GM12873 (cell line): ENCODE measurements around the gene PPP4C.

Experiments used
- CTCF ChIP-seq: IDR thresholded peaks from 2 replicates; pipeline ENCODE4 v1.5.1; 2012; ENCODE audit warnings: low read depth, mild to moderate bottlenecking, moderate library complexity, low read length, control low read depth; ENCODE audit not compliant: insufficient read depth; ENCODE audit errors: missing control alignments

The PPP4C gene

DNA sequence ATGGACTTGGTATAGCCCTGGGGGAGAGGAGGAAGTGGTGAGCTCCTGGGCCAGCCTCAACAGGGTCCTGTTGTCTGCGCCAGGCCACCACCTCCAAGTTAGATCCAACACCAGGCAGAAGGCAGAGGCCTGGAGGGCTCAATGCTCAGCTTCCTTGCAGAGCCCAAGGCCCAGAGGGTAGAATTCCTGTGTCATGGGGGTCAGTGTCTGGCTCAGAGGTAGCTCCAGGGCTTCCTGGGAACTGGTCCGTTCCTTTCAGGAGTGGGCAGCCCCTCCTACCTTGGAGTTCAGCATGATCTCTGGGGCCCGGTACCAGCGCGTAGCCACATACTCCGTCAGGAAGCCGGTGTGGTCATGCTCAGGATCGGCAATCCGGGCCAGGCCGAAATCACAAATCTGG, 42.0 kb downstream of the PPP4C start:
- TF ChIP-seq CTCF = no peak

GRCh38 chr16:30119428-30119827, 43.6 kb downstream of the PPP4C start:
- TF ChIP-seq CTCF = no peak

DNA sequence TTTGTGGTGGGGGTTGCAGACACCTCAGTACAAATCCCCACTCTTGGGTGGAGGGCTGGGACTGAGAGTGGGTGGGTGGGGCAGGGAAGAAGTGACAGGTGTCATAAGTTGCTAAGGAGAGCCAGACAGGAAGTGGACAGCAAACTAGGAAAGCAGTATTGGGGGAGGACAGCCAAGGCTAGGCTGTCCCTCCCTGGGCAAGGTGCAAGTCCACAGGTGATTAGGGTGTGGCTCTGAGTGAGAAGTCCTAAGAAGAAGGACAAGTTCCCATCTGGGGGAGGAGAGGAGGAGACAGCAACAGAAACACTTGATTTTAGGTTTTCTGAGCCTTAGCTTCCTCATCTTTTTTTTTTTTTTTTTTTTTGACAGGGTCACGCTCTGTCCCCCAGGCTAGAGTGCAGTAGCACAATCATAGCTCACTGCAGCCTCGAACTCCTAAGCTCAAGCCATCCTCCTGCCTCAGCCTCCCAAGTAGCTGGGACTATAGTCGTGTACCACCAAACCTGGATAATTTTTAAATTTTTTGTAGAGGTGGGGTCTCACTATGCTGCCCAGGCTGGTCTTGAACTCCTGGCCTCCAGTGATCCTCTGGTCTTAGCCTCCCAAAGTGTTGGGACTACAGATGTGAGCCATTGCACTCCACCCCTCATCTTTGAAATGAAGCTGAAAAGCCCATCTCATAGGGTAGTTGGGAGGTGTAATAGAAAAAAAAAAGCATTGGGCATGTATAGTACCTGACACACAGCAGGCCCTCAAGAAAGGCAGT, 44.7 kb downstream of the PPP4C start:
- no peak for TF ChIP-seq CTCF

GRCh38 chr16:30121741-30122571, 46.2 kb downstream of the PPP4C start:
- TF ChIP-seq CTCF = no peak

DNA sequence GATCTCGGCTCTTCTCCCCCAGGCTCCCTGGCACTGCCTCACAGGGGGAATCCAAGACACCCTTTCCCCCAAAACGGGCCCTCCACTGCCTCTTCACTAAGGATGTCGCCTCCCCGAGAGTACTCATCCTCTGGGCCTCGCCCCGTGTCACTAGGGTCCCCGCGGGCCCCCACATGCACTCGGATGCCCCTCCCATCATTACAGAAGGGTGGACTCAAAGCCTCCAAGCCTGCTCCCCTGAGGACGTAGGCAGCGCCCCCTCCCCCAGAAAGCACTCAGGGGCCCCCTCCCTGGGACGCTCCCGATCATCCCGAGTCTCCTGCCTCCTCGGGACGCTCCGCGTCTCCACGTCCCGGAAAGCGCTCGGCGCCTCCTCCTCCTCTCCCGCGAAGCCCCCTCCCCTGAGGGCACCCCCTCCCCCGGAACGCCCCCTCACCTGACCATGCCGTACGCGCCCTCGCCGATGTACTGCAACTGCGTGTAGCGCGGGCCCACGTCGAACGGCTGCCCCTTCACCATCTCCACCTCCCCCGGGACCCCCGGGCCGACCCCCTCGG, 46.9 kb downstream of the PPP4C start:
- no peak for TF ChIP-seq CTCF

DNA sequence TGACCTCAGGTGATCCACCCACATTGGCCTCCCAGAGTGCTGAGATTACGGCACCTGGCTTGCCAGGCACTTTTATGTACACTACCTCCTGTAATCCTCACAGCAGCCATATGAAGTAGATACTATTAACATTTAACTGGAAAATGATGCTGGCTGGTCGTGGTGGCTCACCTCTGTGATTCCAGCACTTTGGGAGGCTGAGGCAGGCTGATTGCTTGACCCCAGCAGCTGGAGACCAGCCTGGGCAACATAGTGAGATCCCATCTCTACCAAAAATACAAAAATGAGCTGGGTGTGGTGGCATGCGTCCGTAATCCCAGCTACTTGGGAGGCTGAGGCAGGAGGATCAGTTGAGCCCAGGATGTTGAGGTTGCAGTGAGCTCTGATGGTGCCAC, 49.2 kb downstream of the PPP4C start:
- no peak for TF ChIP-seq CTCF

DNA sequence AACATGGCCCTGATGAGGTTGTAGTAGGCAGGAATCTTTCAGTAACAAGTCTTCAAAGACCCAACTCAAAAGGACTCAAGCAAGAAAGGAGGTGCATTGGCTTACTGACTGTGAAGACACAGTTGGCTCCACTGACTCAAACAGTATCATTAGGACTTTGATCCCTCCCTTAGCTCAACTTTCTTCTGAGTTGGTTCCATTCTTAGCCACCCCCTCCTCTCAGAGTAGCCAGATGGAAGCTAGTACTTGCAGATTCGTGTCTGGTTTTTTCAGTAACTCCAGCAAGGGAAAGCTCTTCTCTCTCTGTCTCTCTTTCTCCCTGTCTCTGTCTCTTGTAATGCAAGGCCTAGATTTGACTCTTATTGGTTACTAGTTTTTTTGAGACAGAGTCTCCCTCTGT, 52.2 kb downstream of the PPP4C start:
- TF ChIP-seq CTCF = no peak
